Measurements from ENCODE around the gene ANKRD11. TPM values are rescaled to one million over a fixed set of nuclear protein-coding genes. Genes with fewer than 3 reads are reported as not detected.

The ANKRD11 gene
- total RNA-seq, 1 experiment from 2014 or later: 28.5 TPM

DNA sequence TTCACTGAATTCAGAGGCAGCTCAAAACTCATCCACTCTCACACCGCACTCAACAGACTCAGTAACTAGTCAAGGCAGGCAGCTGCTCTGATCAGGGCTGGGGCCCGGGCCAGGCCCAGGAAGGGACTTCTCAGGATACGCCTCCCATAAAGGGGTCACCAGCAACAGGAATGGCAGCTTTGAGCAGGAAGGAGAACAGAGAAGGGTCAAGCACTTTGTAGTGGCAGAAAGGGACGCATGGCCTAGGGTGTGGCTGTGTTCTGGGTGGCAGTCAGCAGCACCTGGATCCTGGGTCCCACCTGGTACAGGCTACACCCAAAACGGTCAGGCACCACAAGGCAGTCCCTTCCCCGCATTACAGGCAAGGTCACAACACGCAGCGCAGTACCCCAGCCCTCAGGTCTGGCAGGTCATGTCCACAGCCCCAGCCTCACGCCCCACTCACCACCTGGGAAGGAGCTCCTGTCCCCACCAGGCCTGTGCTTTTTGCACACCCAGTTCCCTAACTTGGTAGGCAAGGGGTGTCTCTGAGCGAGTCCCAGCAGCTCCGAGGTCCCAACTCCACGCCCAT lies 173.2 kb downstream of the ANKRD11 start:
- no peak overlapping the region for H3K4me3 ChIP-seq (ENCODE audit: low read length)
- H3K9ac ChIP-seq (ENCODE audit: low read length): no peak overlapping the region
- no peaks in the 10 kb centered on the region for H3K9me2 ChIP-seq (replicated peaks; ENCODE audit: insufficient read depth, low read length)
- no peak for DNase-seq
- H3K27me3 ChIP-seq (ENCODE audit: low read length): no peaks in the 10 kb centered on the region
- peaks cover 50% of the 10 kb centered on the region for H3K4me1 ChIP-seq (ENCODE audit: low read length)
- peaks cover 71% of the 10 kb centered on the region for H3K79me2 ChIP-seq (ENCODE audit: low read length)
- H2AFZ ChIP-seq (ENCODE audit: low read length): no peak overlapping the region
- no peaks in the 10 kb centered on the region for H3K36me3 ChIP-seq (ENCODE audit: insufficient read depth, low read length)
- peaks cover 68% of the 10 kb centered on the region for H4K20me1 ChIP-seq (ENCODE audit: insufficient read depth, low read depth, low read length)
- no peaks in the 10 kb centered on the region for H3K9me3 ChIP-seq (ENCODE audit: low read length)
- peak overlapping the region; percentile 29 for H3K4me2 ChIP-seq (ENCODE audit: low read depth, low read length, poor library complexity, severe bottlenecking)
- no peak overlapping the region for H3K27ac ChIP-seq (ENCODE audit: low read length)

DNA sequence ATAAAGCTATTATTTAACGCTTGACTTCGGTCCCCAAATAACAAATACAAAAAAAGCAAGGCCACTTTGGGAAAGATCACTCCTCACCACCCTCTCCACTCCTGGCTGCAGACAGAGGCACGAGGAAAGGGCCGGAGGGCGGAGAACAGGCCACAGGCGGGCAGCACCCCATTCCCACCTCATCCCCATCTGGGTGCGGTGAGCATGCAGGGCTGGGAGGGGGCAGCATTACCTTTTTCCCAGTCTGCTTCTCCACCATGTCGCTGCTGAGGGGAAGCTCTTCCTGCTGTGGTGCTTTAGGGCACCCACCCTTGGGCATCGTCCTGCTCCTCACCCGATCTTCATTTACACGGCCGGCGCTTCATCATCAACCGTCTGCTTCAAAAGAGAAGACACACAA lies 173.7 kb downstream of the ANKRD11 start:
- no peak overlapping the region for H3K4me3 ChIP-seq (ENCODE audit: low read length)
- no peak overlapping the region for H3K9ac ChIP-seq (ENCODE audit: low read length)

DNA sequence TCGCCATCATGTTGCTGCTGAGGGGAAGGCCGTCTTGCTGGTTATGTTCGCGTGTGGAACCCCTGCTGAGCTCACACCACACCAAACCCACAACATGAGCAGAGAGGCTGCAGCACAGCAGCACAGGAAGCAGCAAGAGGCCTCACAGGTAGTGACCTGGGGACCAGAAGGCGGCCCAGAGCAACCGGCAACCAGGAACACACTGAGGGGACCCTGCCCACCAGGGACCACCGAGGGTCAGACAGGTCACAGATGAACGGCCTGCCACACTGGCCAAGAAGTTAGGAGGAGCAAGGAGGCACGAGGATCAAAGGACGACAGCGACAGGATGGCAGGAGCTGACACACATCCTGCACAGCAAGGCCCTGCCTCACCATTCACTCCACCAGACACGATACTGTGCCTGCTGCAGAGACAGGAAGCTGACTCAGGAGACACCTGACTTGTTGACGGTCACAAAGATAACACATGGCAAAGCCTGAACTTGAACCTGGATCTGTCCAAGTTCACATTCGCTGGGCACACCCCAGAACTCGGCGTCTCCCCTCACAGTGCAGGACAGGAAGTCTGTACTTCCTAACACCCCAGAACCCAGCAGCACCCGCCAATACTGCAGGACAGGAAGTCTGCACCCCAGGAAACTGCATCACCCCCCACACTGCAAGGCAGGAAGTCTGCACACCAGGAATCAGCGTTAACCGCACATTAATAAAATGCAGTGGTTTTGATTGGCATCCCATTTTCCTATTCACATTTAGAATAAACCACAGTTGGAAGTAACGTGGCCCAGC lies 174.4 kb downstream of the ANKRD11 start:
- Histone ChIP-seq H3K27ac (ENCODE audit: low read length) (no peak overlapping the region), H3K9me3 (ENCODE audit: low read length) (no peaks in the 10 kb centered on the region), H3K4me2 (ENCODE audit: low read depth, low read length, poor library complexity, severe bottlenecking) (peak overlapping the region; percentile 29), H3K9ac (ENCODE audit: low read length) (no peak overlapping the region), H4K20me1 (ENCODE audit: insufficient read depth, low read depth, low read length) (peaks cover 61% of the 10 kb centered on the region), H3K4me3 (ENCODE audit: low read length) (no peak overlapping the region), H2AFZ (ENCODE audit: low read length) (no peak overlapping the region), H3K79me2 (ENCODE audit: low read length) (peaks cover 62% of the 10 kb centered on the region), H3K9me2 (replicated peaks; ENCODE audit: insufficient read depth, low read length) (no peaks in the 10 kb centered on the region), H3K27me3 (ENCODE audit: low read length) (no peaks in the 10 kb centered on the region), H3K4me1 (ENCODE audit: low read length) (peaks cover 51% of the 10 kb centered on the region), H3K36me3 (ENCODE audit: insufficient read depth, low read length) (no peaks in the 10 kb centered on the region)
- peak; percentile 57 for DNase-seq

More for the DNA sequence above, 173.7 kb downstream of the ANKRD11 start:
- Histone ChIP-seq H3K27ac (ENCODE audit: low read length) (no peak overlapping the region), H3K9me3 (ENCODE audit: low read length) (no peaks in the 10 kb centered on the region), H3K36me3 (ENCODE audit: insufficient read depth, low read length) (no peaks in the 10 kb centered on the region), H3K27me3 (ENCODE audit: low read length) (no peaks in the 10 kb centered on the region), H3K4me2 (ENCODE audit: low read depth, low read length, poor library complexity, severe bottlenecking) (peak overlapping the region; percentile 29), H4K20me1 (ENCODE audit: insufficient read depth, low read depth, low read length) (peaks cover 64% of the 10 kb centered on the region), H3K4me1 (ENCODE audit: low read length) (peaks cover 51% of the 10 kb centered on the region), H2AFZ (ENCODE audit: low read length) (no peak overlapping the region), H3K79me2 (ENCODE audit: low read length) (peaks cover 66% of the 10 kb centered on the region), H3K9me2 (replicated peaks; ENCODE audit: insufficient read depth, low read length) (no peaks in the 10 kb centered on the region)
- no peak for DNase-seq

DNA sequence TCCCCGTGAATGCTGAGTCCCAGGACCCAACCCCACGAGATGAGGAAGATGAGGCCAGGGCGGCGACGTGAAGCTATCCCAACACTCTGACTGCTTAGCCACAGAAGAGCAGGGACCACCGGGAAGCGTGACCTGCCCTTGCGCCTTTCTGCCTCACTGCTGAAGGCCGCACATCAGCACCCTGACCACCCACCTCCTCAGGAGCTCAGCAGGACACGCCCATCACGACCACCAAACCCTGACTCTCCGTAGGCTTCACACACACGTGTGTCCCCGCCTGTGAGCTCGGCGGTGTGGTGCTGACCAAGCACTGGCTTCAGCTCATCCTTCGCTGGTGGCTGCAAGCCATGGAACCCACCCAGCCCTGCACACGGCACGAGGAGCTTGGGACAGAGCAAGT lies 175.1 kb downstream of the ANKRD11 start:
- H3K27me3 ChIP-seq (ENCODE audit: low read length): no peaks in the 10 kb centered on the region
- H3K4me2 ChIP-seq (ENCODE audit: low read depth, low read length, poor library complexity, severe bottlenecking): no peak overlapping the region
- H4K20me1 ChIP-seq (ENCODE audit: insufficient read depth, low read depth, low read length): peaks cover 61% of the 10 kb centered on the region
- no peak overlapping the region for H3K27ac ChIP-seq (ENCODE audit: low read length)
- no peak overlapping the region for H2AFZ ChIP-seq (ENCODE audit: low read length)
- no peaks in the 10 kb centered on the region for H3K9me3 ChIP-seq (ENCODE audit: low read length)
- H3K36me3 ChIP-seq (ENCODE audit: insufficient read depth, low read length): no peaks in the 10 kb centered on the region
- DNase-seq: no peak
- H3K4me3 ChIP-seq (ENCODE audit: low read length): no peak overlapping the region
- no peak overlapping the region for H3K9ac ChIP-seq (ENCODE audit: low read length)
- H3K9me2 ChIP-seq (replicated peaks; ENCODE audit: insufficient read depth, low read length): no peaks in the 10 kb centered on the region
- H3K79me2 ChIP-seq (ENCODE audit: low read length): peaks cover 58% of the 10 kb centered on the region
- H3K4me1 ChIP-seq (ENCODE audit: low read length): peaks cover 51% of the 10 kb centered on the region

DNA sequence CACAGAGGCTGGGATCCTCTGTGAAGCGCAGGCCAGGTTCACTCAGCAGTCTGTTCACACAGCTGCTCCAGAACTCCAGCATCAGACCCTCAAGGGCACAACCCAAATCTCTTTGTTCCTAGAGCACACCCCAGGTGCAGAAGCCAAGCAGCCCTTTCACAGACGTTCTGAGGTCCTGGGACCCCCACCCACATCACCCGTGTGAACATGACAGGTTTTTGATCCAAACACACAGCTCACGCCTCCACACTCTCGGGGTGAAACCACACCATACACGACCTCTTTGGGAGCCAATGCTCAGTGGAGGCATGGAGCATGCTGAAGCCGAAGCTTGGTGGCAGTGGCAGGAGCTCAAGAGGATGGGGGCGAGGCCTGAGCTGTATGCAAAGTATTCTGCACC lies 175.5 kb downstream of the ANKRD11 start:
- peaks cover 61% of the 10 kb centered on the region for H4K20me1 ChIP-seq (ENCODE audit: insufficient read depth, low read depth, low read length)
- H3K9me3 ChIP-seq (ENCODE audit: low read length): no peaks in the 10 kb centered on the region
- no peak overlapping the region for H3K9ac ChIP-seq (ENCODE audit: low read length)
- DNase-seq: no peak
- H3K4me2 ChIP-seq (ENCODE audit: low read depth, low read length, poor library complexity, severe bottlenecking): no peak overlapping the region
- H3K4me1 ChIP-seq (ENCODE audit: low read length): peaks cover 51% of the 10 kb centered on the region
- no peak overlapping the region for H3K4me3 ChIP-seq (ENCODE audit: low read length)
- H3K36me3 ChIP-seq (ENCODE audit: insufficient read depth, low read length): no peaks in the 10 kb centered on the region
- H3K27ac ChIP-seq (ENCODE audit: low read length): no peak overlapping the region
- H2AFZ ChIP-seq (ENCODE audit: low read length): no peak overlapping the region
- H3K9me2 ChIP-seq (replicated peaks; ENCODE audit: insufficient read depth, low read length): no peaks in the 10 kb centered on the region
- peaks cover 58% of the 10 kb centered on the region for H3K79me2 ChIP-seq (ENCODE audit: low read length)
- no peaks in the 10 kb centered on the region for H3K27me3 ChIP-seq (ENCODE audit: low read length)

DNA sequence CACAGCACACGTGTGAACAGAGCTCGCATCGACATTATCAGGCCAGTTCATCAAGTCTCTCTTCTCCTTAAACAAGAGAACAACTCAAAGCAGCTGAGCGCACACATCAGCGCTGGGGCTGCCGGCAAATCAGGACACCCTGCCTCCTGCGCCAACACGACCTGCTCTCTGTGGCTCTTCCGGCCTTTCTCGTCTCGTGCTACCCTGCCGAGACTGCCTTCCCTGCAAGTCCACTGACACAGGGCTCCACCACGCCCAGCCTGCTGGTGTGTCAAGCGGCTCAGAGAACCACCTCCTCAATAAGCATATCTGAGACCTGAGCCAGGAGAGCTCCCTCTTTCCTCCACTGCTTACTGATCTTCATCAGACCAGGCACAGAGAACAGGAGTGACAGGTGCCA lies 176.0 kb downstream of the ANKRD11 start:
- H3K36me3 ChIP-seq (ENCODE audit: insufficient read depth, low read length): no peaks in the 10 kb centered on the region
- H3K9me3 ChIP-seq (ENCODE audit: low read length): no peaks in the 10 kb centered on the region
- no peaks in the 10 kb centered on the region for H3K27me3 ChIP-seq (ENCODE audit: low read length)
- H3K79me2 ChIP-seq (ENCODE audit: low read length): peaks cover 58% of the 10 kb centered on the region
- no peak overlapping the region for H3K9ac ChIP-seq (ENCODE audit: low read length)
- no peak overlapping the region for H3K4me3 ChIP-seq (ENCODE audit: low read length)
- DNase-seq: no peak
- H3K4me1 ChIP-seq (ENCODE audit: low read length): peaks cover 51% of the 10 kb centered on the region
- H3K27ac ChIP-seq (ENCODE audit: low read length): no peak overlapping the region
- no peaks in the 10 kb centered on the region for H3K9me2 ChIP-seq (replicated peaks; ENCODE audit: insufficient read depth, low read length)
- no peak overlapping the region for H2AFZ ChIP-seq (ENCODE audit: low read length)
- H4K20me1 ChIP-seq (ENCODE audit: insufficient read depth, low read depth, low read length): peaks cover 59% of the 10 kb centered on the region
- no peak overlapping the region for H3K4me2 ChIP-seq (ENCODE audit: low read depth, low read length, poor library complexity, severe bottlenecking)

DNA sequence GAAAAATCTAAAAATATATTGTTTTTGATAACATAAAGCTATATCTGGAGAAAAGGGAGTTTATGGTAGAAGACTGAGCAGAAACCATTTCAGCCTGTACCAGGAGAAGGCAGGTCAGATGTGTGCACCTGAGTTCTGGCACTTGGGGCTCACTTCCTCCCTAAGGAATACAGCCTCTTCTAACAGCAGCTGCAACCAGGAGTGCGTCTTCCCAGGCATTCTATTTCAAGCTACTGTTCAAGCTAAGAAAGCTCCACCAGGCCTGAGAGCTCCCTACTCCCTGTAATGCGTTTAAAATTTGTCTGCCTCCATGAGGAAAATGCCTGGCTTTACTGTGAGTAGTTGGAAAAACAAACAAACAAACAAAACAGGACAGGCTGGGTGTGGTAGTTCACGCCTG lies 176.8 kb downstream of the ANKRD11 start:
- Histone ChIP-seq H3K9me3 (ENCODE audit: low read length) (no peaks in the 10 kb centered on the region), H3K79me2 (ENCODE audit: low read length) (peaks cover 58% of the 10 kb centered on the region), H3K27ac (ENCODE audit: low read length) (no peak overlapping the region), H3K9me2 (replicated peaks; ENCODE audit: insufficient read depth, low read length) (no peaks in the 10 kb centered on the region), H3K4me1 (ENCODE audit: low read length) (peaks cover 50% of the 10 kb centered on the region), H3K36me3 (ENCODE audit: insufficient read depth, low read length) (no peaks in the 10 kb centered on the region), H3K27me3 (ENCODE audit: low read length) (no peaks in the 10 kb centered on the region), H3K9ac (ENCODE audit: low read length) (no peak overlapping the region), H2AFZ (ENCODE audit: low read length) (no peak overlapping the region), H4K20me1 (ENCODE audit: insufficient read depth, low read depth, low read length) (peaks cover 58% of the 10 kb centered on the region), H3K4me2 (ENCODE audit: low read depth, low read length, poor library complexity, severe bottlenecking) (no peak overlapping the region), H3K4me3 (ENCODE audit: low read length) (no peak overlapping the region)
- DNase-seq: no peak

DNA sequence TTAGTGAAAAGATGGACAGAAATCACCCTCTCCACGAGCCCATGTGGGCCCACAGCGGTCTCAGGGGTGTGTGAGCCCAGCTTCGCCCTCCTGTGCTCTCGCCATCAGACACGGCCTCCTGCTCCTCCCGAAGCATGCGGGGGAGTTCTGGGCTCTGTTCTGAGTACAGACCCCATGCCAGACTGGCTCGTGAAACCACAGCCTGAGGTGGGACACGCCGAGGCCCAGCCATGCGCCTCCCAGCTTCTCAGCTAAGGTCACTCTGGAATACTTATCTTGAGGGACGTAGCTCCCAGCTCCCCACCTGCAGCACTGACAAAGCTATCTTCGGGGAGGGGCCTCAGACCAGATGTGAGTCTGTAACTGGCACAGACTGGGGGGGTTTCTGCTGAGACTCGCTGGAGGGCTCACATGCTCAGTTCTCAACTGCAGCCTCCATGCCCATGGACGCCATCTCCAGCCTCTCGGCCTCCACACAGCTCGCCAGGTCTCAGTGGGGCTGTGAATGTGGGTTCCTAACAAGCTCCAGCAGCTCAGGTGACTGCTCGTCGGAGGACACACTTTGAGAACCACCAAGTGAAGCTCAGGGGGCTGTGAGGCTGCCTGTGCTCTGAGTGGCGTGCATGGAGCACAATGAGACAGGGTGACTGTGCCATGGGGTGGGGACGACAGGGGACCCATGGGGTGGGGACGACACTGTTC lies 177.6 kb downstream of the ANKRD11 start:
- Histone ChIP-seq H2AFZ (ENCODE audit: low read length) (no peak overlapping the region), H3K4me2 (ENCODE audit: low read depth, low read length, poor library complexity, severe bottlenecking) (no peak overlapping the region), H3K4me3 (ENCODE audit: low read length) (no peak overlapping the region), H3K79me2 (ENCODE audit: low read length) (peaks cover 58% of the 10 kb centered on the region), H3K36me3 (ENCODE audit: insufficient read depth, low read length) (no peaks in the 10 kb centered on the region), H3K9me2 (replicated peaks; ENCODE audit: insufficient read depth, low read length) (no peaks in the 10 kb centered on the region), H3K27me3 (ENCODE audit: low read length) (no peaks in the 10 kb centered on the region), H3K9me3 (ENCODE audit: low read length) (no peaks in the 10 kb centered on the region), H3K27ac (ENCODE audit: low read length) (no peak overlapping the region), H3K9ac (ENCODE audit: low read length) (no peak overlapping the region), H4K20me1 (ENCODE audit: insufficient read depth, low read depth, low read length) (peaks cover 52% of the 10 kb centered on the region), H3K4me1 (ENCODE audit: low read length) (peaks cover 42% of the 10 kb centered on the region)
- DNase-seq: no peak
